ENCODE data around the gene OVCH1. TPM values are rescaled to one million over a fixed set of nuclear protein-coding genes. Genes with fewer than 3 reads are reported as not detected.

The OVCH1 gene
- total RNA-seq, 5 donors from 2014 or later (not counting 1 experiment from before 2014, with no cell fraction given): not detected

- H3K27ac Mint-ChIP-seq: no peak overlapping the region
- Histone ChIP-seq H3K27me3 (replicated peaks in 1 of 2; ENCODE audit: control insufficient read depth in 2 of 2, extremely low read depth in 1 of 2, insufficient read depth in 2 of 2, low read length in 1 of 2) (no peaks in the 10 kb centered on the region), H3K9me3 (no peaks in the 10 kb centered on the region), H3K36me3 (ENCODE audit: control insufficient read depth in 2 of 2, extremely low read depth in 1 of 2, insufficient read depth in 1 of 2, low read length in 1 of 2) (no peaks in the 10 kb centered on the region), H3K4me1 (ENCODE audit: control insufficient read depth in 1 of 2, extremely low read depth in 1 of 2, insufficient read depth in 2 of 2, low read length in 2 of 2) (no peaks in the 10 kb centered on the region), H3K4me3 (ENCODE audit: control insufficient read depth in 1 of 2, extremely low read depth in 1 of 2, low read length in 1 of 2) (no peak overlapping the region), H3K27ac (ENCODE audit: low read length) (no peak overlapping the region)
- no peak overlapping the region for H3K4me3 Mint-ChIP-seq
- no peak for DNase-seq
- POLR2A ChIA-PET: no interaction called here
- no peaks in the 10 kb centered on the region for H3K4me1 Mint-ChIP-seq
- CTCF ChIA-PET: no interaction called here
- H3K9me3 Mint-ChIP-seq: no peaks in the 10 kb centered on the region
- peaks cover 23 to 40% of the 10 kb centered on the region in 2 donors for H3K27me3 Mint-ChIP-seq
- no peaks in the 10 kb centered on the region for H3K36me3 Mint-ChIP-seq
- no peak for ATAC-seq (replicated peaks in 1 of 4)
Observed at GRCh38 chr12:29416748-29417147, 80.7 kb downstream of the OVCH1 start.

GRCh38 chr12:29415111-29415510 lies 82.4 kb downstream of the OVCH1 start:
- H3K27me3 ChIP-seq (replicated peaks in 1 of 2; ENCODE audit: control insufficient read depth in 2 of 2, extremely low read depth in 1 of 2, insufficient read depth in 2 of 2, low read length in 1 of 2): no peaks in the 10 kb centered on the region
- no peaks in the 10 kb centered on the region for H3K36me3 Mint-ChIP-seq
- no peak overlapping the region for H3K4me3 Mint-ChIP-seq
- H3K27ac ChIP-seq (ENCODE audit: low read length): no peak overlapping the region
- peaks cover 0 to 3% (median 0%) of the 10 kb centered on the region in 3 donors for H3K9me3 Mint-ChIP-seq
- no peak for DNase-seq
- no peaks in the 10 kb centered on the region for H3K4me1 Mint-ChIP-seq
- H3K9me3 ChIP-seq: no peaks in the 10 kb centered on the region
- no peaks in the 10 kb centered on the region for H3K4me1 ChIP-seq (ENCODE audit: control insufficient read depth in 1 of 2, extremely low read depth in 1 of 2, insufficient read depth in 2 of 2, low read length in 2 of 2)
- no peak overlapping the region for H3K4me3 ChIP-seq (ENCODE audit: control insufficient read depth in 1 of 2, extremely low read depth in 1 of 2, low read length in 1 of 2)
- ChIA-PET CTCF (no interaction called here), POLR2A (no interaction called here)
- peaks cover 23 to 42% of the 10 kb centered on the region in 2 donors for H3K27me3 Mint-ChIP-seq
- WGBS (ENCODE audit: insufficient coverage): 44% methylated on average over 2 of the region's 4 CpGs
- no peak overlapping the region for H3K27ac Mint-ChIP-seq
- no peak for ATAC-seq (replicated peaks in 1 of 4)
- H3K36me3 ChIP-seq (ENCODE audit: control insufficient read depth in 2 of 2, extremely low read depth in 1 of 2, insufficient read depth in 1 of 2, low read length in 1 of 2): no peaks in the 10 kb centered on the region

GRCh38 chr12:29414368-29414767 lies 83.1 kb downstream of the OVCH1 start:
- no peaks in the 10 kb centered on the region for H3K4me1 ChIP-seq (ENCODE audit: control insufficient read depth in 1 of 2, extremely low read depth in 1 of 2, insufficient read depth in 2 of 2, low read length in 2 of 2)
- Mint-ChIP-seq H3K9me3 (peaks cover 0 to 7% (median 0%) of the 10 kb centered on the region in 3 donors), H3K27ac (no peak overlapping the region), H3K4me1 (no peaks in the 10 kb centered on the region), H3K36me3 (no peaks in the 10 kb centered on the region), H3K27me3 (peaks cover 27 to 42% of the 10 kb centered on the region in 2 donors), H3K4me3 (no peak overlapping the region)
- ChIA-PET CTCF (no interaction called here), POLR2A (no interaction called here)
- H3K27ac ChIP-seq (ENCODE audit: low read length): no peak overlapping the region
- no peaks in the 10 kb centered on the region for H3K36me3 ChIP-seq (ENCODE audit: control insufficient read depth in 2 of 2, extremely low read depth in 1 of 2, insufficient read depth in 1 of 2, low read length in 1 of 2)
- no peak overlapping the region for H3K4me3 ChIP-seq (ENCODE audit: control insufficient read depth in 1 of 2, extremely low read depth in 1 of 2, low read length in 1 of 2)
- DNase-seq (no peak), ATAC-seq (replicated peaks in 1 of 4) (no peak)
- H3K9me3 ChIP-seq: no peaks in the 10 kb centered on the region
- H3K27me3 ChIP-seq (replicated peaks in 1 of 2; ENCODE audit: control insufficient read depth in 2 of 2, extremely low read depth in 1 of 2, insufficient read depth in 2 of 2, low read length in 1 of 2): no peaks in the 10 kb centered on the region

GRCh38 chr12:29405561-29405960 lies 91.9 kb downstream of the OVCH1 start:
- H3K4me3 ChIP-seq (ENCODE audit: control insufficient read depth in 1 of 2, extremely low read depth in 1 of 2, low read length in 1 of 2): no peak overlapping the region
- POLR2A ChIA-PET: no interaction called here
- Mint-ChIP-seq H3K27me3 (peaks cover 15 to 20% of the 10 kb centered on the region in 2 donors), H3K36me3 (no peaks in the 10 kb centered on the region), H3K9me3 (peaks cover 0 to 5% (median 0%) of the 10 kb centered on the region in 3 donors), H3K4me3 (no peak overlapping the region), H3K27ac (no peak overlapping the region), H3K4me1 (no peaks in the 10 kb centered on the region)
- no peak overlapping the region for H3K27ac ChIP-seq (ENCODE audit: low read length)
- ATAC-seq (replicated peaks in 1 of 4) (no peak), DNase-seq (no peak)
- no CpG with 5 or more reads among the region's 4 CpGs for WGBS (ENCODE audit: insufficient coverage)
- no peaks in the 10 kb centered on the region for H3K27me3 ChIP-seq (replicated peaks in 1 of 2; ENCODE audit: control insufficient read depth in 2 of 2, extremely low read depth in 1 of 2, insufficient read depth in 2 of 2, low read length in 1 of 2)
- H3K36me3 ChIP-seq (ENCODE audit: control insufficient read depth in 2 of 2, extremely low read depth in 1 of 2, insufficient read depth in 1 of 2, low read length in 1 of 2): no peaks in the 10 kb centered on the region
- CTCF ChIA-PET: no interaction called here
- H3K9me3 ChIP-seq: no peaks in the 10 kb centered on the region
- no peaks in the 10 kb centered on the region for H3K4me1 ChIP-seq (ENCODE audit: control insufficient read depth in 1 of 2, extremely low read depth in 1 of 2, insufficient read depth in 2 of 2, low read length in 2 of 2)

GRCh38 chr12:29403991-29404390 lies 93.5 kb downstream of the OVCH1 start:
- no peak overlapping the region for H3K27ac ChIP-seq (ENCODE audit: low read length)
- H3K4me3 ChIP-seq (ENCODE audit: control insufficient read depth in 1 of 2, extremely low read depth in 1 of 2, low read length in 1 of 2): no peak overlapping the region
- H3K27ac Mint-ChIP-seq: no peak overlapping the region
- ChIA-PET CTCF (no interaction called here), POLR2A (no interaction called here)
- WGBS (ENCODE audit: insufficient coverage): 17% methylated on average over 1 of the region's 4 CpGs
- no peak for DNase-seq
- H3K27me3 ChIP-seq (replicated peaks in 1 of 2; ENCODE audit: control insufficient read depth in 2 of 2, extremely low read depth in 1 of 2, insufficient read depth in 2 of 2, low read length in 1 of 2): no peaks in the 10 kb centered on the region
- no peaks in the 10 kb centered on the region for H3K9me3 Mint-ChIP-seq
- no peaks in the 10 kb centered on the region for H3K9me3 ChIP-seq
- no peaks in the 10 kb centered on the region for H3K36me3 Mint-ChIP-seq
- no peaks in the 10 kb centered on the region for H3K4me1 Mint-ChIP-seq
- H3K36me3 ChIP-seq (ENCODE audit: control insufficient read depth in 2 of 2, extremely low read depth in 1 of 2, insufficient read depth in 1 of 2, low read length in 1 of 2): no peaks in the 10 kb centered on the region
- H3K4me1 ChIP-seq (ENCODE audit: control insufficient read depth in 1 of 2, extremely low read depth in 1 of 2, insufficient read depth in 2 of 2, low read length in 2 of 2): no peaks in the 10 kb centered on the region
- peaks cover 9 to 19% of the 10 kb centered on the region in 2 donors for H3K27me3 Mint-ChIP-seq
- no peak overlapping the region for H3K4me3 Mint-ChIP-seq
- ATAC-seq (replicated peaks in 1 of 4): no peak

GRCh38 chr12:29402437-29402836 lies 95.0 kb downstream of the OVCH1 start:
- no peak overlapping the region for H3K4me3 Mint-ChIP-seq
- H3K4me3 ChIP-seq (ENCODE audit: control insufficient read depth in 1 of 2, extremely low read depth in 1 of 2, low read length in 1 of 2): no peak overlapping the region
- CTCF ChIA-PET: interaction anchor here in 1 of 2 donors (0.6 kb wide), 1 partner anchor 9 kb away, joined by 4 read pairs; no protein-coding TSS in a partner anchor
- DNase-seq: no peak
- H3K4me1 Mint-ChIP-seq: no peaks in the 10 kb centered on the region
- no peaks in the 10 kb centered on the region for H3K27me3 ChIP-seq (replicated peaks in 1 of 2; ENCODE audit: control insufficient read depth in 2 of 2, extremely low read depth in 1 of 2, insufficient read depth in 2 of 2, low read length in 1 of 2)
- H3K27ac ChIP-seq (ENCODE audit: low read length): no peak overlapping the region
- H3K36me3 Mint-ChIP-seq: no peaks in the 10 kb centered on the region
- no peaks in the 10 kb centered on the region for H3K9me3 Mint-ChIP-seq
- no peaks in the 10 kb centered on the region for H3K9me3 ChIP-seq
- POLR2A ChIA-PET: no interaction called here
- H3K27me3 Mint-ChIP-seq: peaks cover 9 to 24% of the 10 kb centered on the region in 2 donors
- no peak for ATAC-seq (replicated peaks in 1 of 4)
- no peak overlapping the region for H3K27ac Mint-ChIP-seq
- no peaks in the 10 kb centered on the region for H3K4me1 ChIP-seq (ENCODE audit: control insufficient read depth in 1 of 2, extremely low read depth in 1 of 2, insufficient read depth in 2 of 2, low read length in 2 of 2)
- H3K36me3 ChIP-seq (ENCODE audit: control insufficient read depth in 2 of 2, extremely low read depth in 1 of 2, insufficient read depth in 1 of 2, low read length in 1 of 2): no peaks in the 10 kb centered on the region

GRCh38 chr12:29398495-29398894 lies 99.0 kb downstream of the OVCH1 start:
- no peak overlapping the region for H3K27ac ChIP-seq (ENCODE audit: low read length)
- H3K4me3 ChIP-seq (ENCODE audit: control insufficient read depth in 1 of 2, extremely low read depth in 1 of 2, low read length in 1 of 2): no peak overlapping the region
- H3K27me3 ChIP-seq (replicated peaks in 1 of 2; ENCODE audit: control insufficient read depth in 2 of 2, extremely low read depth in 1 of 2, insufficient read depth in 2 of 2, low read length in 1 of 2): no peaks in the 10 kb centered on the region
- no peaks in the 10 kb centered on the region for H3K36me3 ChIP-seq (ENCODE audit: control insufficient read depth in 2 of 2, extremely low read depth in 1 of 2, insufficient read depth in 1 of 2, low read length in 1 of 2)
- ATAC-seq (replicated peaks in 1 of 4) (no peak), DNase-seq (no peak)
- Mint-ChIP-seq H3K27ac (no peak overlapping the region), H3K4me1 (no peaks in the 10 kb centered on the region), H3K36me3 (no peaks in the 10 kb centered on the region), H3K4me3 (no peak overlapping the region), H3K9me3 (no peaks in the 10 kb centered on the region), H3K27me3 (peaks cover 6 to 25% of the 10 kb centered on the region in 2 donors)
- H3K9me3 ChIP-seq: no peaks in the 10 kb centered on the region
- H3K4me1 ChIP-seq (ENCODE audit: control insufficient read depth in 1 of 2, extremely low read depth in 1 of 2, insufficient read depth in 2 of 2, low read length in 2 of 2): no peaks in the 10 kb centered on the region
- ChIA-PET CTCF (interaction anchor here in 1 of 2 donors (0.6 to 0.8 kb wide), 2 partner anchors 163 to 1448 kb away, joined by 3 read pairs; no protein-coding TSS in a partner anchor), POLR2A (interaction anchor here in 1 of 2 donors (0.6 kb wide), 1 partner anchor 1291 kb away, joined by 3 read pairs; no protein-coding TSS in a partner anchor)
- no CpG with 5 or more reads among the region's 1 CpG for WGBS (ENCODE audit: insufficient coverage)
